Caco-2 (cell line): ENCODE results near the gene LSM11. TPM values are rescaled to one million over a fixed set of nuclear protein-coding genes. Genes with fewer than 3 reads are reported as not detected.

Source experiments
- BruUV-seq: library from RNA; stranded (reverse); fragments of 400-500 nt; replicated peaks from 2 replicates; lab custom pipeline; 2021; lab: Mats Ljungman, UMichigan
- CTCF ChIA-PET: fragments of 300-600 bp; sonication (Branson Sonifier 250); formaldehyde crosslinking; loops from one replicate; lab custom pipeline; 2022; ENCODE audit warnings: antibody characterized with exemption; lab: Charles Lee
- POLR2A ChIA-PET: fragments of 300-600 bp; sonication (Branson Sonifier 250); formaldehyde crosslinking; loops from one replicate; lab custom pipeline; 2022; ENCODE audit warnings: antibody characterized with exemption; lab: Charles Lee
- DNase-seq, 2 experiments: peaks; one replicate each; pipeline versions ENCODE4 v3.0.0 to v3.0.0-alpha.2; 2020 to 2022
- H3K27me3 ChIP-seq: replicated peaks from 2 replicates; pipeline ENCODE4 v1.6.0; 2011; ENCODE audit warnings: low read length; ENCODE audit not compliant: control insufficient read depth, insufficient read depth
- H3K36me3 ChIP-seq: 2 replicates; pipeline ENCODE4 v1.5.1; 2011; ENCODE audit warnings: low read length; ENCODE audit not compliant: control insufficient read depth, insufficient read depth
- H3K4me1 ChIP-seq: fragments of 250-450 bp; sonication (Bioruptor Pico); 2 replicates; pipeline ENCODE4 v1.5.1; 2020; ENCODE audit warnings: mild to moderate bottlenecking
- H3K4me3 ChIP-seq: 2 replicates; pipeline ENCODE4 v1.5.1; 2011; ENCODE audit warnings: low read depth, mild to moderate bottlenecking, control low read depth, low read length
- H3K9me3 ChIP-seq: fragments of 250-450 bp; sonication (Bioruptor Pico); 2 replicates; pipeline ENCODE4 v1.5.1; 2020; ENCODE audit warnings: mild to moderate bottlenecking, moderate library complexity
- H3K27ac Mint-ChIP-seq: one replicate; pipeline ENCODE4 v1.8.0; 2022; ENCODE audit warnings: mixed read lengths; ENCODE audit not compliant: unreplicated experiment
- H3K27me3 Mint-ChIP-seq: one replicate; pipeline ENCODE4 v1.8.0; 2022; ENCODE audit warnings: mixed read lengths; ENCODE audit not compliant: insufficient read depth, unreplicated experiment
- H3K36me3 Mint-ChIP-seq: one replicate; pipeline ENCODE4 v1.8.0; 2022; ENCODE audit warnings: mild to moderate bottlenecking, mixed read lengths; ENCODE audit not compliant: insufficient read depth, unreplicated experiment
- H3K4me1 Mint-ChIP-seq: one replicate; pipeline ENCODE4 v1.8.0; 2022; ENCODE audit warnings: low read depth, mixed read lengths; ENCODE audit not compliant: unreplicated experiment
- H3K4me3 Mint-ChIP-seq: one replicate; pipeline ENCODE4 v1.8.0; 2022; ENCODE audit warnings: mild to moderate bottlenecking, moderate library complexity, mixed read lengths; ENCODE audit not compliant: unreplicated experiment
- H3K9me3 Mint-ChIP-seq: one replicate; pipeline ENCODE4 v1.8.0; 2022; ENCODE audit warnings: mixed read lengths; ENCODE audit not compliant: unreplicated experiment
- CTCF ChIP-seq, 2 experiments: fragments of 200-600 bp in 1 of 2; IDR thresholded peaks; 1 replicate in 1 of 2; 2 replicates in 1 of 2; pipeline versions ENCODE4 v1.5.1 to v1.8.0; 2011 to 2022; ENCODE audit warnings: antibody characterized with exemption in 1 of 2, control low read depth in 1 of 2, inconsistent platforms in 1 of 2, low read depth in 1 of 2, low read length in 1 of 2, mild to moderate bottlenecking in 1 of 2, moderate library complexity in 1 of 2; ENCODE audit not compliant: insufficient read depth in 1 of 2, severe bottlenecking in 1 of 2, unreplicated experiment in 1 of 2
- intact Hi-C: fragments of 100-400 bp; cut with micrococcal nuclease; formaldehyde crosslinking; loops from one replicate; pipeline ENCODE4 v1.10.0; 2022; ENCODE audit not compliant: unreplicated experiment
- total RNA-seq: library from RNA; stranded (reverse); gene quantifications from 2 replicates; pipeline ENCODE4 v1.2.3, GENCODE V29; 2022

Gene LSM11
- total RNA-seq, 1 experiment from 2014 or later = 7.7 TPM

GRCh38 chr5:157710431-157710830 lies 33.1 kb upstream of the LSM11 start:
- no TSS peak for BruUV-seq
- Histone ChIP-seq H3K4me3 (no peak overlapping the region), H3K36me3 (no peaks in the 10 kb centered on the region), H3K4me1 (no peaks in the 10 kb centered on the region), H3K27me3 (no peaks in the 10 kb centered on the region), H3K9me3 (no peaks in the 10 kb centered on the region)
- no peak for DNase-seq
- Mint-ChIP-seq H3K36me3 (no peaks in the 10 kb centered on the region), H3K4me3 (no peak overlapping the region), H3K27ac (no peak overlapping the region), H3K27me3 (no peaks in the 10 kb centered on the region), H3K4me1 (peaks cover 5% of the 10 kb centered on the region), H3K9me3 (no peaks in the 10 kb centered on the region)
- POLR2A ChIA-PET = no interaction called here
- TF ChIP-seq CTCF (IDR thresholded peaks at IDR 0.05; ENCODE audit: insufficient read depth in 1 of 2, low read depth in 1 of 2, low read length in 1 of 2, severe bottlenecking in 1 of 2, unreplicated experiment in 1 of 2) = no peak
- intact Hi-C loops = no loop called here
- CTCF ChIA-PET = no interaction called here

GRCh38 chr5:157710882-157711281 lies 32.6 kb upstream of the LSM11 start:
- H3K4me3 Mint-ChIP-seq = no peak overlapping the region
- no peaks in the 10 kb centered on the region for H3K27me3 Mint-ChIP-seq
- H3K4me1 Mint-ChIP-seq = peaks cover 4% of the 10 kb centered on the region
- no peaks in the 10 kb centered on the region for H3K9me3 Mint-ChIP-seq
- intact Hi-C loops = no loop called here
- TF ChIP-seq CTCF (IDR thresholded peaks at IDR 0.05; ENCODE audit: insufficient read depth in 1 of 2, low read depth in 1 of 2, low read length in 1 of 2, severe bottlenecking in 1 of 2, unreplicated experiment in 1 of 2) = no peak
- DNase-seq = no peak
- H3K4me1 ChIP-seq = no peaks in the 10 kb centered on the region
- CTCF ChIA-PET = no interaction called here
- BruUV-seq = no TSS peak
- H3K36me3 Mint-ChIP-seq = no peaks in the 10 kb centered on the region
- no peaks in the 10 kb centered on the region for H3K9me3 ChIP-seq
- no peak overlapping the region for H3K27ac Mint-ChIP-seq
- POLR2A ChIA-PET = no interaction called here
- no peaks in the 10 kb centered on the region for H3K36me3 ChIP-seq
- H3K4me3 ChIP-seq = no peak overlapping the region
- no peaks in the 10 kb centered on the region for H3K27me3 ChIP-seq

GRCh38 chr5:157713830-157714595 lies 29.5 kb upstream of the LSM11 start:
- no peaks in the 10 kb centered on the region for H3K4me1 Mint-ChIP-seq
- no peaks in the 10 kb centered on the region for H3K36me3 Mint-ChIP-seq
- H3K27me3 Mint-ChIP-seq = no peaks in the 10 kb centered on the region
- H3K9me3 Mint-ChIP-seq = no peaks in the 10 kb centered on the region
- no peak overlapping the region for H3K4me3 Mint-ChIP-seq
- no peaks in the 10 kb centered on the region for H3K4me1 ChIP-seq
- POLR2A ChIA-PET = no interaction called here
- no peak for DNase-seq
- intact Hi-C loops = no loop called here
- no peak overlapping the region for H3K4me3 ChIP-seq
- no peak for TF ChIP-seq CTCF (IDR thresholded peaks at IDR 0.05; ENCODE audit: insufficient read depth in 1 of 2, low read depth in 1 of 2, low read length in 1 of 2, severe bottlenecking in 1 of 2, unreplicated experiment in 1 of 2)
- H3K36me3 ChIP-seq = no peaks in the 10 kb centered on the region
- H3K27ac Mint-ChIP-seq = no peak overlapping the region
- BruUV-seq = no TSS peak
- H3K9me3 ChIP-seq = no peaks in the 10 kb centered on the region
- H3K27me3 ChIP-seq = no peaks in the 10 kb centered on the region
- CTCF ChIA-PET = no interaction called here
